GM19372 (cell line): Measurements from ENCODE around the gene DLGAP1.

Experiments
- ATAC-seq: cut with Tn5 transposase; IDR thresholded peaks from one replicate; pipeline ENCODE4 v1.9.1; 2021; ENCODE audit warnings: mild to moderate bottlenecking, low read depth, moderate library complexity; ENCODE audit not compliant: unreplicated experiment

DLGAP1 gene

DNA sequence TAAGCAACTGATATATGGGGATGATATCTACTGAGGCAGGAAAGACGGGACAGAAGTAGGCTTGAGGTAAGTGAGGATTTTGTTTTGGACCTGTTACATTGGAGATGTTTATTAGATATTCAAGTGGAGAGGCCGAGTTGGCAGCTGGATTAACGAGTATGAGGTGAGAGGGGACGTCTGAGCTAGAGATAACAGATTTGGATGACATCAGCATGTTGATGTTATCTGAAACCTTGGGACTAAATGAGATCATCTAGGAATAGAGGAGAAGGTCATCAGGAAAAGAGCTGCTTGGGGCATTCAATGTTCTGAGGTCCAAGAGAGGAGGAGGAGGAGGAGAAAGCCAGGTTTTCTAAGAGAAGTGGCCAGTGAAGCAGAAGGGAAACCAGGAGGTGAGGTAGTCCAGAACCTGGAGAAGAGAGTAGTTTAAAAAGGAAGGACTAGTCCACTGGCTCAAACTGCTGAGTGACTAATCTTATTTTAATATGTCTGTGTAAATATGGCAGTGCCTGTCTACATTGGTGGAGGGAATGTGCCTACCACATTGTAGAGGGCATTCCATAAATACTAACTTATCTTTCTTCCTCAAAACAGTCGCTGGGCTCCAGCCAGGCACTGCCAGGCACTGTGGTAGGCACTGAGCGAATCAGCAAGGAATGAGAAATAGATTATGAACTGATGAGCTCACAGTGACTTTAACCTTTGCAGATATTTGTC lies 488.3 kb downstream of the DLGAP1 start:
- ATAC-seq = no peak

DNA sequence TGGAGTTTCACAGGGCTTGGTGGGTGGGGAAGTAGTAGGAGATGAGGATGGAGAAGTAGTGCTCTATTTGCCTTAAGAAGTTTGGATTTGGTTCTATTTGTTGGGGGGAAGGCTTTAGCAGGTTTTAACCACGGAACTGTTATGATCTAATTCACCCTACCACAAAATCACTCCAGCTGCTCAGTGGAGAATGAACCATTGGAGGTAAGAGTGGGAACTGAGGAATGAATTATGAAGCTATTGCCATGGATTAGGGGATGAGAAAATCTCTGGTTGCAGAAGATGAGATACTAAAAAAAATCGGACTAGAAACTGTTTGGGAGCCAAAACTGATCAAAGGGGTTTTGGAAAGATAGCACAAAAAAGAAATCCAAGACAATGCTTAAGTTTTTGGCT lies 488.9 kb downstream of the DLGAP1 start:
- ATAC-seq = no peak

DNA sequence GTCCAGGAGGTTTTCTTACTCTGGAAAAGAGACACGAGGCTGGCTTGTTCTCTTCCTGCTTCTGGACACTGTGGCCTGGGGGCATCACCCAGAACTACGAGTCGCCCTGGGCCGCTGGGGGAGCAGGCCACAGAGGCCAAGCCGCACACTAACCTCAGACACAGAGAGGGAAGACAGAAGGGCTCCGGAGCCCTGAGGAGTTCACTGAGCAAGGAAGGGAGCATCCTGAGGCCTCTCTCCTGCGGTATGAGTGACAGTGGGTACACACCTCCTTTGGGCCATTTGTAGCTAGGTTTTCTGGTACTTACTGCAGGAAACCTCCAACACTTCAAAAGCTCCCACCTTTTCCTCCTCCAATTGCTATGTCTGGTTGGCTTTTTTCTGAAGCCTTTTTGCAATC lies 494.1 kb downstream of the DLGAP1 start:
- ATAC-seq = no peak

DNA sequence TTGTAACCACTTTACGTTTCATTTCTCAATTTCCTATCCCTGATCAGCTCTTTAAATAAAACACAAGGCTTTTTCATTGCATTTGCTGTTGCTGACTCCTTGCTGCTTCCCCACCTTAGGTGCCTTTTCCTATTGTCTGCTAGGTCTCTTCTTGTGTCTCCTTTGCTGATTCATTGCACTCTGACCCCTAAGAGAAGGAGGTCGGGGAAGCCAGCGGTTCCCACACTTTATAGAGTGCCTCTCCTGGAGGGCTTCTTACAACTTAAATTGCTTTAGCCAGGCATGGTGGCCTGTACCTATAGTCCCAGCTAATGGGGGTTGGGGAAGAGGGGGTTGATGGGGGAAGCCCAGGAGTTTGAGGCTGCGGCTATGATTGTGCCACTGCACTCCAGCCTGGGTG lies 495.0 kb downstream of the DLGAP1 start:
- ATAC-seq = no peak

DNA sequence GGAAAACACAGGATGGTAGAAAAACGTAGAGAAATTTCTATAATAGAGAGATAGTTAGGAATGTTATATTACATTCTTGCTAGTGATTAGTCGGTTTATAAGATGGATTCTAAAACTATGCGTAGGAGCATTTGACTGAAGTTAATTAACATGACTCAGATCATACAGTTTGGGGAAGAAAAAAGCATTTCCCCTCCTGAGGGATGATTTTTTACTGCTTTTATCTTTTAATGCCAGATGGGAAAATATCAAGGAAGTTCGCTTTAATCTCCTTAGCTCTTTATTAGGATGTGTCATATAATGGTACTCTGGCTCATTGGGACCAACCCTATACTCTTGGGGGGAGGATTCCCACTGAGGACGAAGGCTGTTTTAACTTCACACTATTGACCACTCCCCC lies 503.1 kb downstream of the DLGAP1 start:
- no peak for ATAC-seq

DNA sequence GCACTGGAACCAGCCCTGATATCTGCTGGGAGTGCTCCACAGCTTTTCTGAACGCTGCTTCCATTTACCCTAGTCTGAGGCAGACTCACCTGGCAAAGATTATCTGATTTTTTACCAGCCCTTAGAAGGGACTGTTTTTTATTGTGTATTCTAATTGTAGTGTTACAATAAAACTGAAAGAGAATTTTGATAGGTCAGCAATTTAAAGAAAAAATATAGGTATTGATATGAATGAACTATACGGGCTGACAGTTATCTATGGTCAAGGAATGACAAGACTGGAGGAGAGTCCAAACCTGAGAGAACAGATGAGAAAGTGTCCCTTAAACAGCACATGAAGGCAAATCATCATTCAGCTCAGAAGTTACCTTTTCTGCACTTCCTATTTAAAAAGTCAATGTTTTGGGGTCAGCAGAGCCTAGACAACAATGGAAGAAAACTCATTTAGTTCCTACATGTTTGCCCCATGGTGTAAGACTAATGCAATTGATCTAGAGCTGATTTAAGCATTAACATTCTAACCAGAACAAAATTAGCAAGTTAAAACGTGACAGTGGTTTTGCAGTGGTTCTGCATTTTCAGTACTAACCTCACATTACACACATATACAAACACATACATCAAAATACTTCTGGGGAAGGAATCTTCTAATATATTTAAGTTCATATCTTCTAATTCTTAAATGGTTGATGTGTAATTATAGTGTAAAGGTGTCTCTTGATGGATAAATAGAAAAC lies 504.3 kb downstream of the DLGAP1 start:
- ATAC-seq = no peak

DNA sequence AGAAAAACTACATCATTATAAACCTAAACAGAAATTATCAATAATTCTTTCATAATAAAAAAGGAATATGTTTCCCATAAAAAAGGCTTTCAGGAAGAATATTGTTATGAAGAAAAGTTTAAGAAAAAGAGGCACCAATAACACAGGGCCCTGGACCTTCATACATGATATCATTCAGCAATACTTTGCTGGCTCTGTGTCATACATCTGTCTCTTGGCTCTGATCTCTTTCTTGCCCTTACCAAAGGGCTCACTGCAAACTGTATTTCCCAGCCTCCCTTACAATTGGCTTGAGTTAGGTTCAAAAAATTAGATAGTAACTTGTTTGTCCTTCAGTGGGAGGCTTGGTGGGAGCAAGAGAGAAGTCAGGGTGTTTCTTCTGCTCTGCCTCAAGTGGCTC lies 506.1 kb downstream of the DLGAP1 start:
- no peak for ATAC-seq

DNA sequence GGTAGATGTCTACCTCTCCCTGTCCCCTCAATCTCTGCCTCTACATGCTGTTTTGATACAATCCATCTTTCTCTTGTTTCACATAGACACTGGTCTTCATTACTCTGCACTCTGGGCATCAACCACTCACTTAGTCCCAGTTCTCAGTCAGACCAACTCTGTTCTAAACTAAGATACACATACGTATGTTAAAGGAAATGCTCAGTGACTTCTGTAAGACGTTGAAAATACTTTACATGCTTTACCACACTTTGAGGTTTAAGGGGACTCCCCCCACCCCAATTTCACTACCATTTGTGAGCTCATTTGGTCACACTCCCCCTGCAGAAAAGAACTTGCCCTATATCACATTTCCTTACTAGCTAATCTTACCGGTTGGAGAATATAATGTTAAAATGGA lies 507.7 kb downstream of the DLGAP1 start:
- no peak for ATAC-seq

DNA sequence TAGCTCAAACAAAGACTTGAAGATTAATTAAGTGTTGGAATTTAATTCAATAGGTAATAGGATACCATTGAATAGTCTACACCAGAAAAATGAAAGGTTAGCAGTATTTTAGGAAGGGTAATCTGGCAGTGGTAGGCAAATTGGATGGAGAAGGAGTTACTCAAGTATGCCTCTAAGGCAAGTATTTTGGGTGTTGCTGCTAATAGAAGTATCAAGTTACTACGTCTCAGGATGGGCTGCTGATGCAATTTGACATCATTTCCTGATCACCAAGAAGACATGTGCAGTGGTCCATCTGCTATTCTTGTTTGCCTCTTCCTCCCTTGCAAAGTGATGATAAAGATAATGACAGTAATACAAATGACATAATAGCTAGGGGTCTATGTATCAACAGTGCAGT lies 519.8 kb downstream of the DLGAP1 start:
- no peak for ATAC-seq

DNA sequence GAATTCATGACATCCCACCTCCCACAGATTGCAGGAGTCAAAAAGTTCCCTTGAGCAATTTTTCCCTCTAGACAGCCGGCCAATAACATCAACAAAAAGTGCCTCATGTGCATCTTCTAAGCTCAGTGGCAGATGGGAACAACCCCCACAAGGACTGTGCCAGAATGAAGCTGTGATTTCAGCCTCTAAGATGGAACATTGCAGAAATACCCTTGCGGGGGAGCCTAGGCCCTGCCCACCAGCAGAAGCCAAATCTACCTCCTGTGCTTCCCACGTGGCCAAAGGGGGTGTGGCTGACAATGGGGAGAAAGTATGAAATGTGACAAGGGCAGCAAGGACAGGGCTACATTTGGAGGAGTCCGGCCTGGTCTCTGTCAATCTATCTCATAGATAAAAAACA lies 522.8 kb downstream of the DLGAP1 start:
- ATAC-seq = no peak

DNA sequence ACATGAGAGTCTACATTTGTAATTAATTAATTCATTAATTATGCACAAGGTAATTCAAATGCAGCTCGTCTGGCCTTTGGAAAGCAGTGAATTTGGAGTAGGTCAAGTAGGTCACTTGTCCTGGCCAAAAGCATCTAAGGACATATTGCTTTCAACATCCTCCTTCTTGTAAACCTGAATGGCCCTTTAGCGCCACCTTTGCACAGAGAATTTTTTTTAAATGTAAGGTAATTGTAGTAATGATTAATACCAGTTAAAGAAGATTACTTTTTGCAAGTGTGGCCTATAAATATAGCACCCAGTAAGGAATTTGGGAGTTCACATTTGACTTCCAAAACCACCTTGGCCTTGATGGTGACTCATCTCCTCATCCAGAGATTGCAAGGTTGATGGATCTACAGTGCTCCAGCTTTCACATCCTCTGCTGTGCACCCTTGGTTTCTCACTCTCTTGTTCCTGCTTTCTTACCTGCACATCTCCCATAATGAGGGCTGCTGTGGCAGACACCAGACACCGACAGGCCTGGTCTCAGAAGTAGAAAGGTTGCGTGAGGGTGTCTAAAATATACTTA lies 523.5 kb downstream of the DLGAP1 start:
- no peak for ATAC-seq

DNA sequence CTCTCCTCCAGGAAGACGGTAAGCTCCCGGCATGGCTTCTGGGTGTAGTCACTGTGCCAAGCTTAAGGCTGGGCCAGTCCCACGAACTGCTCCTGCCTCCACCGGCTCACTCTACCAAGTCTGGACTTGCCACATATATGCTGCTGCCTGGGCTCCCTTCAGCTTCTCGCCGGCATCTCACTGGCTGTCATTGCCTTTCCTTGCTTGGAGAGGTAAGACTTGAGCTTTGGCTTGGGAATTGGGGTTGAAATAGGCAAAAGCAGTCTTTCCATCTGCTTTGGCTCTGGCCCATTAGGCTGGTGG lies 524.1 kb downstream of the DLGAP1 start:
- no peak for ATAC-seq

DNA sequence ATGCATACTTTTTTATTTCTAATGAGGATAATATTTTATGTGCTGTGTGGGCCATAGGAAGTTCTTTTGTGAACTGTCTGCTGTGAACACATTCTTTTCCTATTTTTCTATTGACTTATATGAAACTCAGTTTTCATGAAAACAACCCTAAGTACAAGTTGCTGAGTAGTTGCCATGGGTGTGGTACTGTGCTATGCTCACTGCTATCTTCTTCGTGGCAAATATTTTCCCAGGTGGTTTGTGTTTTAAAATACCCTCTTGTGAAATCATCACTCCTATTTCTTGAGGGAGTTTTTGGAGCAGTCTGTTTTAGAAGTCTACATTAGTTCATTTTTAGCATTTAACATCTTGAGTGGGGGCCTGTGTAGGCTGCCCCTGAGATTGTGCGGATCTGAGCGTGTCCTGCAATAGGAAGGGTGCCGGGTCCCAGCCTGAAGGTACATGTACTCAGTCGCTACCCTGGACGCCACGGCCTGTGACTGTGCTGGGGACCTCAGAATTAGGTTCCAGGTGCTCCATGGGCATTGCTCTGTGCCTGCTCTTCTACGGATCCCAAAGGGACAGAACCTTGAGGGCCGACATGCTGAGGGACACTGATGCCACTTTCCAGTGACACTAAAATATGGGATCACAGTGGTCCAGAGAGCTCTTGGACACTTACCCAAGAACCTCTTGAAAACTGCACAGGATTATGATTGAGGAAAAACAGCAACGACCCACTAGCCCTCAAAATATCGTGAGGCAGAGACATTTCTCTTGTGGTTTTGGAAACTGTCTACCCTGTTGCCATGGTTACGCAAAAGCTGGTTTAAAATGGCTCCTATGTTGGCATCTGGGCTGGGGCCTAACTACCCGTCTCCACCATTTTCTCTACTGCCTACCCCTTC lies 524.7 kb downstream of the DLGAP1 start:
- no peak for ATAC-seq

DNA sequence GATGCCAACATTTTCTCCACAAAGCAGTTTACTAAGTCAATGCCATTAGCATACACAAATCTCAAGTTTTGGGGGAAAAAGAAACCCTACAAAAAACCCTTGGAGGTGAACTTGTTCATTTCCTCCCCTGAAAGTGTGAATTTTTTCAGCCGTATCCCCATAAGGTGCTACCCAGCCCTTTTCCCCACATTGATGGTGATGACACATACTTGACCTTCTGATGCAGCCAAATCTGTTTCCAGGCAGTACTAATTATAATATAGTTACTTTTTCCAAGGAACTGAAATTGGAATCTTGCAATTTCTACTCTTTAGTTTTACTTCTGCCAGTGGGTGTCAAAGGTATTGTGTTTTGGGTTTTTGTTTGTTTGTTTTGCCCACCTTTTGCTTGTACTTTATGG lies 530.7 kb downstream of the DLGAP1 start:
- ATAC-seq = no peak

DNA sequence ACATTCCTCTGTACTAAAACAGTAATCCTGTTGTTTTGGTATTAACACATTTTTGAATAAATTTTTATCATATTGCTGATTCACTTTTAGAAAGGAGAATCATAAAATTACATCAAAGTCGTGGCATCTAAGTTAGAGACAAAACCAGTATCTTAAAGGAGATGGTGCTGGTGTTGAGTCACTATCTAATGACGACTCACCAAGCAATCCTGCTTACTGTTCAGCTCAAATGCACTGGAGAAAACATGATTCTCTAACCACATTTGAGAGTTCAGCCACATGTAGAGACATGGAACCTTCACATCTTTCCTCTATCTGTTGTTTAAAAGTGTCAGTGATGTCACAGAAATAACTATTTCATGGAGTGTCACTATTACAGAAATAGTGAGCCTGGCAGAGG lies 531.4 kb downstream of the DLGAP1 start:
- no peak for ATAC-seq

DNA sequence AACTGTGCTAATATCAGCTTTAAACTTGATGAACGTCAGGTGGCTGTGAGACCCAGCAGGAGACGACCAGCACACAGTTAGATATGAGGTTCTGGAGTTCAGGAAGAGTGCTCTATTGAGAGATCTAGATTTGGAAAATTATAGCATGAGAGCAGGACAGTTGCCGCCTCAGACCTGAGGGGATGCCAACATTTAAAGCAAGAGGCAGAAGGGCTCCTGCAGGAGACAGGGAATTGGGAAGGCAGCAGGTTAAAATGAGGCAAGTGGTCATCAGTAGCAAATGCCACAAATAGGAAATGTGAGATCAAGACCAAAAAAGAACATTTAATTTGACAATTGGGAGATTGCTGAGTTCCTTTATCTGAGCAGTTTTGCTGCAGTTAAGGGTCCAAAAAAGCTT lies 533.3 kb downstream of the DLGAP1 start:
- no peak for ATAC-seq

DNA sequence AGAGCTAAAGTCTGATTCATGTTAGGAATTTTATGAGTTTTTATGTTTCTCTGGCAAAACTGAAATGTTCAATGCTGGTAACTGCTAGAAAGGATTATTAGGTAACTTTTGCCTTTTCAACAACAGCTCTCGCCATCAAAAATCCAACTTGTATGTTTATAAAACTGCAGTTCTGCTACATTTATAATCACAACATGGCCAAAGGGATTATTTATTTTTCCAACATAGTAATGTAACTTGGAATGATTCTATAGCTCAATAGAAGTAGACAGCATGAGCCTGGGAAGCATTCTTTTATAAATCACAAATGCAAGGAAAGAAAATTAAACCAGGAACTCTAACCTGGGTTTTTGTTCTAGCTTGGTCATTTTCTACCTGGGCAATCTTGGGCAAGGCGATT lies 534.3 kb downstream of the DLGAP1 start:
- no peak for ATAC-seq

DNA sequence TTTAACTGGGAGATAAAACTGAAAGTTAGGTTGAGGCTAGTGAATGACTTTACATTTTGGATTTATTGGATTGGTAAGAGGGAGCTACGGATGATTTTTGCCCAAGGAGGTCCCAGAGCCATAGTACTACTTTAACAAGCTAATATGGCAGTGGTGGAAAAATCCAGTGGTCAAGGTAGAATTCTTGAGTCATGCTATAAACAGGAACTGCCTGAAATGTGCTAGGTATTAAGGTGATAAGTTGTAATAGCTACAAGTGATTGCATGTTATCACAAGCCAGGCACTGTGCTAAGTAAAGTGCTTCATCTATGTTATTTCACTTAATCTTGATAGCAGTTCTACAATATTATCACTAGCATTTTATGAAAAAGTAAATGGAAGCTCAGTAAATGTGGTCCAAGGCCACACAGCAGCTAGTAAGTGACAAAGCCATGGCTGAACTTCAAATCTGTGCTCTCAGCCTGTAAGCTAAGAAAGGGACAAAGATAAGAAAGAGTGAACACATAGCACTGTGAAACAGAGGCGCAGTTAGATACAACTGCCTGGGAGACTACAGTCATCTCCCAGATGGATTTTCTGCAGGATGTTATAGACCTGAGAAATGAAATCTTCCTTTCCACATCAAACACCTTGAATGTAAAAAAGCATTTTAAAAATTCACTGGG lies 535.6 kb downstream of the DLGAP1 start:
- no peak for ATAC-seq

DNA sequence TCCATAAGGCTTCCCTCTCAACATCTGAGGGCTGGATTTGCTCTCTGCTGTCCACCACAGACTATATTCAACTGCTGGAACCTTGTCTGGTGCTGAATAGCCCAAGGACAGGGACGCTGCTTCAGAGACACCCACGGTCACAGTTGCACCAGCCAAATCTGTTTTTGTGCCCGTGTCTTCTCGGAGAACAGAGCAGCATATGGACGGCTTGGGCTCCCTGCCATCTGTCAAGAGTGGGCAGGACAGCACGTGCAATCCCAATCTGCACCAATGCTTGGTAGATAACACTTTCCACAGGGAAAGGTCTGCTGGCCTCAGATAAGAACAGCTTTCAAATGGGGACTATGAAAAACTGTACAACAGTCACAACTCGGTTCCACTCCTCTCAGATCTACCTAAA lies 539.0 kb downstream of the DLGAP1 start:
- no peak for ATAC-seq

DNA sequence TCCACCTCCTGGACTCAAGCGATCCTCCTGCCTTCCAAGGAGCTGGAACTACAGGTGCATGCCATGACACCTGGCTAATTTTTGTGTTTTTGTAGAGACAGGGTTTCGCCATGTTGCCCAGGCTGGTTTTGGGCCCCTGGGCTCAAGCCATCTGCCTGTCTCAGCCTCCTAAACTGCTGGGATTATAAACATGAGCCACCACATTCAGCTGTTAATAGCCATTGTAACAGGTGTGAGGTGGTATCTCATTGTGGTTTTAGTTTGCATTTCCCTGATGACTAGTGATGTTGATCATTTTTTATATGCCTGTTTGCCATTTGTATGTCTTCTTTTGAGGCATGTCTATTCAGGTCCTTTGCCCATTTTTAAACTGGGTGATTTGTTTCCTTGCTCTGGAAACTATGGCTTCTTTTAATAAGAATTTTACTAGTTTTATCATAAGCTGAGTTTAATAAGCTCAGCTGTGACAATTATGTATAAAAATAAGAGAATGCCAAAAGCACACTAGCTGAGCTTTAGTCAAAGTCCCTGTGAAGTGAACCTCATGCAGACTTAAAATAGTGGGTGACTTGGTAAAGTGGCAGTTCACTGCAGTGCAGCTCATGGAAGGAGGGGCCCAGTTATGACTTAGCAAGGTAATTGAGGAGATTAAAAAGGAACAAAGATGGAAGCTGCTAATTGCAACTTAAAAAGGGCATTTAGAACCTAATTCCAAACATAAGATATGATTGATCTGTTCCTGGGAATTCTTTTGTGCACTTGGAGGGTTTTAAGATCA lies 540.1 kb downstream of the DLGAP1 start:
- no peak for ATAC-seq
